HepG2 (cell line): ENCODE results near the gene BCAS2.

Experiments
- CTCF ChIP-seq: sonication (generic); formaldehyde crosslinking; IDR thresholded peaks from 2 replicates; pipeline ENCODE4 v1.5.0; 2020; ENCODE audit warnings: mild to moderate bottlenecking, missing genetic modification reagents, moderate library complexity
- ELF4 ChIP-seq: sonication (generic); formaldehyde crosslinking; IDR thresholded peaks from 2 replicates; pipeline ENCODE4 v1.5.0; 2020; ENCODE audit warnings: missing genetic modification reagents, mild to moderate bottlenecking, moderate library complexity, borderline replicate concordance
- EZH2 ChIP-seq: conservative IDR thresholded peaks from 2 replicates; pipeline ENCODE4 v1.6.1; 2012; ENCODE audit warnings: mild to moderate bottlenecking, low read depth, low read length, moderate library complexity
- KLF15 ChIP-seq: sonication (generic); formaldehyde crosslinking; IDR thresholded peaks from 2 replicates; pipeline ENCODE4 v1.8.1; 2023; ENCODE audit warnings: borderline replicate concordance, mild to moderate bottlenecking, inconsistent platforms, missing genetic modification reagents, mixed read lengths
- MXD1 ChIP-seq: sonication (generic); formaldehyde crosslinking; IDR thresholded peaks from 2 replicates; pipeline ENCODE4 v1.4.0; 2020; ENCODE audit warnings: mild to moderate bottlenecking, missing genetic modification reagents
- POLR2A ChIP-seq, 2 experiments: IDR thresholded peaks; 2 replicates each; pipeline ENCODE4 v1.6.1; 2011; ENCODE audit warnings: low read depth in 2 of 2, low read length in 2 of 2, mild to moderate bottlenecking in 1 of 2, moderate library complexity in 1 of 2; ENCODE audit not compliant: insufficient read depth in 1 of 2
- RFX5 ChIP-seq: IDR thresholded peaks from 2 replicates; pipeline ENCODE4 v1.6.1; 2011; ENCODE audit warnings: low read depth, low read length, improper control_type of control experiment
- SOX6 ChIP-seq, 2 experiments: fragments of 450-650 bp in 1 of 2; sonication (generic) in 1 of 2; formaldehyde crosslinking in 1 of 2; IDR thresholded peaks; 2 replicates each; pipeline versions ENCODE4 v1.4.0 to v1.6.1; 2017 to 2020; ENCODE audit warnings: antibody characterized with exemption in 1 of 2, mild to moderate bottlenecking in 1 of 2, missing genetic modification reagents in 1 of 2
- TCF12 ChIP-seq, 2 experiments: fragments of 450-650 bp in 1 of 2; sonication (generic) in 1 of 2; formaldehyde crosslinking in 1 of 2; IDR thresholded peaks; 2 replicates each; pipeline versions ENCODE4 v1.6.1 to v1.8.0; 2017 to 2022; ENCODE audit warnings: antibody characterized with exemption in 1 of 2, mild to moderate bottlenecking in 1 of 2, missing genetic modification reagents in 1 of 2, moderate library complexity in 1 of 2
- TEAD3 ChIP-seq: optimal IDR thresholded peaks from 2 replicates; pipeline ENCODE3; 2016; ENCODE audit warnings: borderline replicate concordance
- TOPORS ChIP-seq: sonication (generic); formaldehyde crosslinking; IDR thresholded peaks from 2 replicates; pipeline ENCODE4 v1.8.0; 2023; ENCODE audit warnings: mild to moderate bottlenecking, missing genetic modification reagents
- ZNF280B ChIP-seq: sonication (generic); formaldehyde crosslinking; IDR thresholded peaks from 2 replicates; pipeline ENCODE4 v1.5.0; 2020; ENCODE audit warnings: missing genetic modification reagents, mild to moderate bottlenecking, borderline replicate concordance
- ZXDC ChIP-seq: sonication (generic); formaldehyde crosslinking; IDR thresholded peaks from 2 replicates; pipeline ENCODE4 v1.5.0; 2020; ENCODE audit warnings: mild to moderate bottlenecking, missing genetic modification reagents

GRCh38 chr1:114545796-114546195 is 35.6 kb downstream of the BCAS2 start:
- TF ChIP-seq KLF15 (CRISPR knock-in tag) (no peak), ZNF280B (no peak), EZH2 (no peak), RFX5 (no peak), CTCF (CRISPR knock-in tag) (no peak), TOPORS (CRISPR knock-in tag) (no peak), ELF4 (CRISPR knock-in tag) (no peak), POLR2A (IDR thresholded peaks at IDR 0.05; ENCODE audit: insufficient read depth in 1 of 2, low read depth in 2 of 2, low read length in 2 of 2) (no peak), TCF12 (IDR thresholded peaks at IDR 0.05) (no peak), TCF12 (CRISPR knock-in tag; IDR thresholded peaks at IDR 0.05) (no peak), SOX6 (IDR thresholded peaks at IDR 0.05) (no peak), SOX6 (CRISPR knock-in tag; IDR thresholded peaks at IDR 0.05) (no peak), TEAD3 (CRISPR knock-in tag) (no peak), MXD1 (CRISPR knock-in tag) (no peak), ZXDC (CRISPR knock-in tag) (no peak)
